NCI-H2107 treated with DMSO at 0.1 percent for 48 hours (cell line): Measurements from ENCODE around the gene FRRS1.
"Not testable (repeated sequence)": the region's sequence is repeated elsewhere in the genome, so short reads cannot be mapped to it uniquely, and the experiment has no call there.

Source experiments
- DNase-seq: peaks from one replicate; lab custom pipeline; 2025; ENCODE audit not compliant: unreplicated experiment; lab: John Stamatoyannopoulos, UW

The FRRS1 gene

GRCh38 chr1:99768524-99769245 is 2.2 kb upstream of the FRRS1 start:
- no peak for DNase-seq

- DNase-seq = no peak
Measured at GRCh38 chr1:99768104-99768503, 1.7 kb upstream of the FRRS1 start.

GRCh38 chr1:99764909-99765308 is 1.5 kb downstream of the FRRS1 start:
- DNase-seq = no peak

- no peak for DNase-seq
Measured at GRCh38 chr1:99764439-99764838, 2.0 kb downstream of the FRRS1 start.

- no peak for DNase-seq
Measured at GRCh38 chr1:99763956-99764355, 2.5 kb downstream of the FRRS1 start.

GRCh38 chr1:99761774-99762173 is 4.7 kb downstream of the FRRS1 start:
- no peak for DNase-seq

- DNase-seq = no peak
Measured at GRCh38 chr1:99759518-99760160, 6.8 kb downstream of the FRRS1 start.

- DNase-seq = not testable (repeated sequence)
Measured at GRCh38 chr1:99758686-99759517, 7.5 kb downstream of the FRRS1 start.

GRCh38 chr1:99758073-99758511 is 8.3 kb downstream of the FRRS1 start:
- no peak for DNase-seq

GRCh38 chr1:99756598-99756997 is 9.8 kb downstream of the FRRS1 start:
- no peak for DNase-seq

GRCh38 chr1:99755664-99756063 is 10.8 kb downstream of the FRRS1 start:
- no peak for DNase-seq

- DNase-seq = no peak
Measured at GRCh38 chr1:99754697-99755096, 11.7 kb downstream of the FRRS1 start.

GRCh38 chr1:99754055-99754626 is 12.3 kb downstream of the FRRS1 start:
- no peak for DNase-seq

GRCh38 chr1:99751877-99752504 is 14.4 kb downstream of the FRRS1 start:
- no peak for DNase-seq

- no peak for DNase-seq
Measured at GRCh38 chr1:99749504-99750347, 16.7 kb downstream of the FRRS1 start.

- no peak for DNase-seq
Measured at GRCh38 chr1:99748419-99748818, 18.0 kb downstream of the FRRS1 start.

GRCh38 chr1:99745684-99746083 is 20.8 kb downstream of the FRRS1 start:
- no peak for DNase-seq

- DNase-seq = no peak
Measured at GRCh38 chr1:99745061-99745460, 21.4 kb downstream of the FRRS1 start.

GRCh38 chr1:99740141-99740540 is 26.3 kb downstream of the FRRS1 start:
- DNase-seq = no peak

- no peak for DNase-seq
Measured at GRCh38 chr1:99738858-99739465, 27.5 kb downstream of the FRRS1 start.
